ENCODE results near the gene CCDC88C.

The CCDC88C gene

GRCh38 chr14:91255026-91255695, 162.5 kb downstream of the CCDC88C start:
- Histone ChIP-seq H2AFZ (peak overlapping the region; percentile 39), H3K4me2 (ENCODE audit: low read length) (no peak overlapping the region), H3K27ac (no peak overlapping the region), H3K9me3 (ENCODE audit: control insufficient read depth, low read length) (no peaks in the 10 kb centered on the region), H3K4me1 (peaks cover 19% of the 10 kb centered on the region), H3K36me3 (ENCODE audit: control insufficient read depth, insufficient read depth, low read length) (no peaks in the 10 kb centered on the region), H3K4me3 (ENCODE audit: low read depth, low read length) (no peak overlapping the region), H3K79me2 (no peaks in the 10 kb centered on the region), H3K27me3 (ENCODE audit: control insufficient read depth, insufficient read depth, low read length) (no peaks in the 10 kb centered on the region), H3K9ac (no peak overlapping the region)
- TF ChIP-seq CTCF (IDR thresholded peaks at IDR 0.05) = peak; percentile 45

DNA sequence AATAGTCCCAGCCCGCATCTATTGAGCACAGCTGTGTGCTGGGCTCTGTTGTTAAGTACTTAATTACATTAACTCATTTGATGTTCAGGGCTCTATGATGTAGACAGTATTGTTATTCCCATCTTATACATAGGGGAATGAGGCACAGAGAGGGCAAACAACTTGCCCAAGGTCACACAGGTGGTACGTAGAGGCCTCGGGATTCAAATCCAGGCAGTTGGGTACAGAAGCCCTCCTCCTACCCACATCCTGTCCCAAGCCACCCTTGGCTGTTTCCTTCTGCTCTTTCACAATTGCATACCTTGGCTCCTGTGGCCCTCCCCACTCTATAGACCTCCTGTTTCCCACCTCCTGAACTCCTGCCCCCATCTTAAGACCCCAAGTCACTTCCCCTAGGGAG, 163.2 kb downstream of the CCDC88C start:
- H3K79me2 ChIP-seq = no peaks in the 10 kb centered on the region
- no peaks in the 10 kb centered on the region for H3K9me3 ChIP-seq (ENCODE audit: control insufficient read depth, low read length)
- H3K4me3 ChIP-seq (ENCODE audit: low read depth, low read length) = no peak overlapping the region
- H3K27me3 ChIP-seq (ENCODE audit: control insufficient read depth, insufficient read depth, low read length) = no peaks in the 10 kb centered on the region
- peaks cover 19% of the 10 kb centered on the region for H3K4me1 ChIP-seq
- peak overlapping the region; percentile 95 for H2AFZ ChIP-seq
- H3K4me2 ChIP-seq (ENCODE audit: low read length) = no peak overlapping the region
- no peaks in the 10 kb centered on the region for H3K36me3 ChIP-seq (ENCODE audit: control insufficient read depth, insufficient read depth, low read length)
- H3K9ac ChIP-seq = no peak overlapping the region
- no peak for TF ChIP-seq CTCF (IDR thresholded peaks at IDR 0.05)
- H3K27ac ChIP-seq = no peak overlapping the region

DNA sequence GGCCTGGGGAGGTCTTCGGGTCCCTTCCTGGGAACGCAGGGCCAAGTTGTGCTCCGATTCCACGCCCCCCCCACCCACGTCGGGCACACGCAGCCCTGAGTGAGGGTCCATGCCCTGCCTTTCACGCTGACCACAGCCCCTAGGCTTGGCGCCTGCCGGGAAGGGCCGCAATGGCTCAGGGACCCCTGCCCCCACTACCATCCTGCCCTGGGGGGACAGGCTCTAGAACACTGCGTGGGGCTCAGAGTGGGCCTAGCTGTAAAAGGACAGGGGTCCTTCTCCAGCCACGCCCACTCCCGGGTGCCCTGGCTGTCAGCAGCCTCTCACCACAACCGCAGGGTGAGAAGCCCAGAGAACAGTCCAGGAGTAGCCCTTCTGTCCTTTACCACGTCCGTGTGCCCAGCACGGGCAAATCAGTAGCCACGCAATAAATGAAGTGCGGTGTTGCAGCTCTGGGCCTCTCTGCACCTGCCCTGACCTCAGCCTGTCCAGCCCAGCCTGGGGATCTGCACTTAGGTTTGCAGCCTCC, 163.8 kb downstream of the CCDC88C start:
- H3K27ac ChIP-seq = peak overlapping the region; percentile 3
- H3K9ac ChIP-seq = peak overlapping the region; percentile 49
- TF ChIP-seq CTCF (IDR thresholded peaks at IDR 0.05) = no peak
- no peaks in the 10 kb centered on the region for H3K36me3 ChIP-seq (ENCODE audit: control insufficient read depth, insufficient read depth, low read length)
- no peaks in the 10 kb centered on the region for H3K27me3 ChIP-seq (ENCODE audit: control insufficient read depth, insufficient read depth, low read length)
- peak overlapping the region; percentile 95 for H2AFZ ChIP-seq
- H3K9me3 ChIP-seq (ENCODE audit: control insufficient read depth, low read length) = no peaks in the 10 kb centered on the region
- peak overlapping the region; percentile 45 for H3K4me3 ChIP-seq (ENCODE audit: low read depth, low read length)
- peak overlapping the region; percentile 70 for H3K4me2 ChIP-seq (ENCODE audit: low read length)
- no peaks in the 10 kb centered on the region for H3K79me2 ChIP-seq
- H3K4me1 ChIP-seq = peaks cover 19% of the 10 kb centered on the region

DNA sequence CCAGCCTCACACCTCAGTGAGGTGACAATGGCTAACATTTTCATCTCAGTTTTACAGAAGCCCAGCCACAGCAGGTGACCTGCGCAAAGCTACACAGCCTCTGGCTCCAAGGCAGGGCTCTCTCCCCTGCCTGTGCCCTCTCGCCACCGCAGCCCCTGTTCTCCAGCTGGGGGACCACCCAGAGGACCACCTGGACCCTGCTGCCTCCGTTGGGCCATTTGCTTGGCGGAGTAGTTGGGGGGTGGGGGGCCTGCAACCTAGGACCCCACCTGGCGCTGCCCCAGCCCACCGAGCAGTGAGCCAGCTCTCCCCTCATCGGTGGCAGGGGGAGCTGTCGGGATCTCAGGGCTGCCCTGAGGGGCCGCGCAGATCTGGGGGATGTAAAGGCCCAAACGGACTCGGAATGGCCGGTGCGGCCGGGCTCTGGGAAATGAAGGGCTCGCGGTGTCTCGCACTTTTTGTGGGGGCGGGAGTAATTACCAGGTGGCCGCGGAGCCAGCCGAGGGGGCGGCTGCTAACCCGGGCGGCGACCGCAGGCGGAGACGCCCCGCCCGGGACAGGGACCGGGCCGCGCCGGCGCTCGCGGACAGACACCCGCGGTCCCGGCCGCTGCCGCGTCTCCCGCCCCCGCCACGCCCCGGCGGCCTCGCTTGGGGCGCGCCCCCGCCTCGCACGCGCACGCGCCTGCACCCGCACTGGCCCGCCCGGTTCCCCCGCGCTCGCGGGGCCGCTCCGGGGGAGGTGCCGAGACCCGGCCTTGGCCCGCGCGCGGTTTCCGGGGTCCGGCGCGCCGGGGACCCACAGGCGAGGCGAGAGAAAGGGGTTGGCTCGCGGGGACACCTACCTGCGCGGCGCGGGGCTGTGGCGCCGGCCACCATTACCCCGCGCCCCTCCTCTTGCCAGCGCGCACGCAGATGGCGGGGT, 164.5 kb downstream of the CCDC88C start:
- Histone ChIP-seq H3K36me3 (ENCODE audit: control insufficient read depth, insufficient read depth, low read length) (no peaks in the 10 kb centered on the region), H3K79me2 (no peaks in the 10 kb centered on the region), H3K9me3 (ENCODE audit: control insufficient read depth, low read length) (no peaks in the 10 kb centered on the region), H3K4me2 (ENCODE audit: low read length) (peak overlapping the region; percentile 70), H2AFZ (peak overlapping the region; percentile 97), H3K4me3 (ENCODE audit: low read depth, low read length) (peak overlapping the region; percentile 59), H3K9ac (peak overlapping the region; percentile 82), H3K27ac (peak overlapping the region; percentile 40), H3K4me1 (peaks cover 19% of the 10 kb centered on the region), H3K27me3 (ENCODE audit: control insufficient read depth, insufficient read depth, low read length) (no peaks in the 10 kb centered on the region)
- TF ChIP-seq CTCF (IDR thresholded peaks at IDR 0.05) = no peak

Data from parathyroid adenoma (tissue), 2 donors.